ENCODE results near the gene PRKCZ. TPM values are rescaled to one million over a fixed set of nuclear protein-coding genes. Genes with fewer than 3 reads are reported as not detected.
A peak's percentile ranks its signal among the peaks of the same experiment; 100 is the strongest.

The PRKCZ gene
- total and polyA plus RNA-seq, 9 of the 15 experiments (the other 6 are each of a cell fraction or from before 2014, with no cell fraction given): 0.07 to 3.1 (median 1.3) TPM

GRCh38 chr1:2205191-2205952, 155.2 kb downstream of the PRKCZ start:
- CTCF ChIA-PET (ENCODE audit: low intra/inter-chr PET ratio): no interaction called here
- WGBS (ENCODE audit: insufficient coverage, low coverage, missing lambda C conversion rate): 23% methylated on average over 67 of the region's 84 CpGs
- POLR2A ChIA-PET: interaction anchor here (0.7 to 1.2 kb wide), 5 partner anchors 11 to 51 kb away, joined by 3 to 6 read pairs (median 3); partner anchors contain the start of gene FAAP20
- peaks cover 8% of the 10 kb centered on the region; the same call in 2 of the 3 replicates for H3K79me2 ChIP-seq (ENCODE audit: control insufficient read depth, insufficient read depth, low read length)
- H4K20me1 ChIP-seq (replicated peaks; ENCODE audit: control insufficient read depth, insufficient read depth, low read length): no peaks in the 10 kb centered on the region
- no peaks in the 10 kb centered on the region for H3K9me1 ChIP-seq (ENCODE audit: control insufficient read depth, insufficient read depth, low read length)
- H3K4me1 ChIP-seq (replicated peaks in 1 of 2; ENCODE audit: control insufficient read depth in 2 of 2, insufficient read depth in 2 of 2, low read length in 2 of 2): peaks cover 34 to 84% of the 10 kb centered on the region in 2 experiments
- H3K9ac ChIP-seq (ENCODE audit: insufficient read depth in 1 of 2, low read depth in 2 of 2, low read length in 2 of 2): peak overlapping the region; percentile 36 to 89; a peak in 3 of 4 replicates
- H2AFZ ChIP-seq (ENCODE audit: low read depth, low read length): peak overlapping the region; percentile 81
- no peaks in the 10 kb centered on the region for H3K27me3 ChIP-seq (ENCODE audit: control insufficient read depth in 2 of 2, insufficient read depth in 2 of 2, low read length in 2 of 2)
- peak in 1 of 4 experiments; percentile 95 for DNase-seq (ENCODE audit: extremely low read depth in 1 of 4, low spot score in 3 of 4)
- H3K9me3 ChIP-seq (replicated peaks; ENCODE audit: control insufficient read depth, insufficient read depth, low read depth, low read length): no peaks in the 10 kb centered on the region
- H3K27ac ChIP-seq (ENCODE audit: extremely low read depth, low read depth, low read length): peak overlapping the region; percentile 78
- peak; percentile 60 for FAIRE-seq
- intact Hi-C loops (cut with micrococcal nuclease): loop anchor here (2.0 kb wide), 1 partner anchor 21 kb away; no protein-coding TSS in a partner anchor
- in situ Hi-C loops (cut with MboI): no loop called here
- H3K4me3 ChIP-seq: peak overlapping the region; percentile 45
- no TSS peak for BruUV-seq (replicated peaks)
- H3K4me2 ChIP-seq (ENCODE audit: insufficient read depth, low read length): peak overlapping the region; percentile 70
- H3K36me3 ChIP-seq (ENCODE audit: control insufficient read depth, insufficient read depth, low read length): no peaks in the 10 kb centered on the region
- peak; percentile 87 for ATAC-seq
- TF ChIP-seq CBFA2T2 (conservative IDR thresholded peaks at IDR 0.05) (no peak), PTBP1 (IDR thresholded peaks at IDR 0.05; ENCODE audit: low read depth, low read length) (no peak), CSDE1 (IDR thresholded peaks at IDR 0.05) (no peak; a peak in 1 of 4 replicates), CXXC5 (CRISPR knock-in tag; IDR thresholded peaks at IDR 0.05) (peak; percentile 92), E2F4 (CRISPR knock-in tag; IDR thresholded peaks at IDR 0.05; ENCODE audit: low read depth) (peak; percentile 61; the same call in 1 of the 2 replicates), TAF9B (IDR thresholded peaks at IDR 0.05; ENCODE audit: partially characterized antibody) (no peak), DIDO1 (tag; IDR thresholded peaks at IDR 0.05; ENCODE audit: low read depth) (no peak), ZNF699 (CRISPR knock-in tag; IDR thresholded peaks at IDR 0.05; ENCODE audit: insufficient replicate concordance) (no peak), KLF10 (CRISPR knock-in tag; IDR thresholded peaks at IDR 0.05) (no peak), ZFP30 (CRISPR knock-in tag; IDR thresholded peaks at IDR 0.05; ENCODE audit: borderline replicate concordance) (no peak), ZNF282 (CRISPR knock-in tag; IDR thresholded peaks at IDR 0.05) (peak; percentile 92; the same call in 1 of the 2 replicates), HOMEZ (CRISPR knock-in tag; IDR thresholded peaks at IDR 0.05) (peak; percentile 81; the same call in 1 of the 2 replicates), OTX1 (CRISPR knock-in tag; IDR thresholded peaks at IDR 0.05) (peak; percentile 88)
- TF ChIP-seq, protein P1, sequence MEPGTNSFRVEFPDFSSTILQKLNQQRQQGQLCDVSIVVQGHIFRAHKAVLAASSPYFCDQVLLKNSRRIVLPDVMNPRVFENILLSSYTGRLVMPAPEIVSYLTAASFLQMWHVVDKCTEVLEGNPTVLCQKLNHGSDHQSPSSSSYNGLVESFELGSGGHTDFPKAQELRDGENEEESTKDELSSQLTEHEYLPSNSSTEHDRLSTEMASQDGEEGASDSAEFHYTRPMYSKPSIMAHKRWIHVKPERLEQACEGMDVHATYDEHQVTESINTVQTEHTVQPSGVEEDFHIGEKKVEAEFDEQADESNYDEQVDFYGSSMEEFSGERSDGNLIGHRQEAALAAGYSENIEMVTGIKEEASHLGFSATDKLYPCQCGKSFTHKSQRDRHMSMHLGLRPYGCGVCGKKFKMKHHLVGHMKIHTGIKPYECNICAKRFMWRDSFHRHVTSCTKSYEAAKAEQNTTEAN (CRISPR knock-in tag; IDR thresholded peaks at IDR 0.05): 0 out of 2 replicates have a peak, but pooled peaks have one; percentile 57
- TF ChIP-seq, protein P2, sequence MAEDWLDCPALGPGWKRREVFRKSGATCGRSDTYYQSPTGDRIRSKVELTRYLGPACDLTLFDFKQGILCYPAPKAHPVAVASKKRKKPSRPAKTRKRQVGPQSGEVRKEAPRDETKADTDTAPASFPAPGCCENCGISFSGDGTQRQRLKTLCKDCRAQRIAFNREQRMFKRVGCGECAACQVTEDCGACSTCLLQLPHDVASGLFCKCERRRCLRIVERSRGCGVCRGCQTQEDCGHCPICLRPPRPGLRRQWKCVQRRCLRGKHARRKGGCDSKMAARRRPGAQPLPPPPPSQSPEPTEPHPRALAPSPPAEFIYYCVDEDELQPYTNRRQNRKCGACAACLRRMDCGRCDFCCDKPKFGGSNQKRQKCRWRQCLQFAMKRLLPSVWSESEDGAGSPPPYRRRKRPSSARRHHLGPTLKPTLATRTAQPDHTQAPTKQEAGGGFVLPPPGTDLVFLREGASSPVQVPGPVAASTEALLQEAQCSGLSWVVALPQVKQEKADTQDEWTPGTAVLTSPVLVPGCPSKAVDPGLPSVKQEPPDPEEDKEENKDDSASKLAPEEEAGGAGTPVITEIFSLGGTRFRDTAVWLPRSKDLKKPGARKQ (CRISPR knock-in tag; IDR thresholded peaks at IDR 0.05): peak; percentile 94; the same call in 1 of the 2 replicates
